Endodermal cell (in vitro differentiated cells): ENCODE results near the gene ENAM. TPM values are rescaled to one million over a fixed set of nuclear protein-coding genes. Genes with fewer than 3 reads are reported as not detected.
"Not testable (repeated sequence)": the region's sequence is repeated elsewhere in the genome, so short reads cannot be mapped to it uniquely, and the experiment has no call there.

Source experiments
- DNase-seq: peaks from one replicate; pipeline ENCODE4 v3.0.0-alpha.2; 2017
- H3K27ac ChIP-seq: 2 replicates; pipeline ENCODE4 v1.5.1; 2013; ENCODE audit warnings: mild to moderate bottlenecking, low read depth, low read length, moderate library complexity
- H3K27me3 ChIP-seq: 2 replicates; pipeline ENCODE4 v1.6.1; 2013; ENCODE audit warnings: mild to moderate bottlenecking, low read length, moderate library complexity; ENCODE audit not compliant: insufficient read depth, control insufficient read depth, poor library complexity, severe bottlenecking
- H3K36me3 ChIP-seq: 2 replicates; pipeline ENCODE4 v1.7.0; 2013; ENCODE audit warnings: mild to moderate bottlenecking, low read length, moderate library complexity; ENCODE audit not compliant: control insufficient read depth, insufficient read depth
- H3K4me1 ChIP-seq: one replicate; pipeline ENCODE4 v1.7.0; 2013; ENCODE audit warnings: low read length; ENCODE audit not compliant: control insufficient read depth, insufficient read depth
- H3K4me3 ChIP-seq: 2 replicates; pipeline ENCODE4 v1.5.1; 2013; ENCODE audit warnings: mild to moderate bottlenecking, low read length, moderate library complexity
- H3K9ac ChIP-seq: 2 replicates; pipeline ENCODE4 v1.6.1; 2013; ENCODE audit warnings: mild to moderate bottlenecking, low read length, moderate library complexity; ENCODE audit not compliant: poor library complexity, severe bottlenecking; ENCODE audit errors: extremely low read depth
- H3K9me3 ChIP-seq: 2 replicates; pipeline ENCODE4 v1.6.1; 2013; ENCODE audit warnings: mild to moderate bottlenecking, low read length, moderate library complexity; ENCODE audit not compliant: control insufficient read depth
- H3K27ac Mint-ChIP-seq: 2 replicates; pipeline ENCODE4 v1.8.0; 2020; ENCODE audit warnings: mixed read lengths
- H3K27me3 Mint-ChIP-seq: 2 replicates; pipeline ENCODE4 v1.8.0; 2021; ENCODE audit warnings: mild to moderate bottlenecking, mixed read lengths; ENCODE audit not compliant: insufficient read depth
- H3K36me3 Mint-ChIP-seq: 2 replicates; pipeline ENCODE4 v1.8.0; 2020; ENCODE audit warnings: low read depth, mixed read lengths
- H3K4me1 Mint-ChIP-seq: 2 replicates; pipeline ENCODE4 v1.8.0; 2020; ENCODE audit warnings: mixed read lengths
- H3K4me3 Mint-ChIP-seq: 2 replicates; pipeline ENCODE4 v1.8.0; 2020; ENCODE audit warnings: mild to moderate bottlenecking, moderate library complexity, mixed read lengths
- H3K9me3 Mint-ChIP-seq: 2 replicates; pipeline ENCODE4 v1.8.0; 2020; ENCODE audit warnings: mild to moderate bottlenecking, mixed read lengths
- CTCF ChIP-seq: fragments of 200-600 bp; sonication (generic); conservative IDR thresholded peaks from 2 replicates; pipeline ENCODE4 v1.5.0; 2021; ENCODE audit warnings: antibody characterized with exemption, mild to moderate bottlenecking
- WGBS, 2 experiments: methylation state at CpG; one replicate each; pipeline versions ENCODE4 v1.1.5 to v1.1.7; 2013; ENCODE audit warnings: missing lambda C conversion rate in 2 of 2, mixed read lengths in 1 of 2; ENCODE audit not compliant: insufficient coverage in 1 of 2, insufficient read length in 1 of 2; 5-methylcytosine and 5-hydroxymethylcytosine counted together
- total RNA-seq, 2 donors: library from RNA; stranded (reverse); fragmentation: NEBNext Ultra II Directional in 1 of 2; extraction: Animal tissue kit (Norgen Biotek cat#: 25700) in 1 of 2; gene quantifications; 2 replicates in 1 of 2; 3 replicates in 1 of 2; pipeline ENCODE4 v1.2.1, GENCODE V29; 2021

Gene ENAM
- total RNA-seq, 2 donors from 2014 or later = not detected

GRCh38 chr4:70687821-70688794 lies 59.6 kb downstream of the ENAM start, which contains the start of gene UTP3:
TSS of gene UTP3 (plus strand) at chr4:70688532. CDS start at chr4:70688678, 146 bp downstream.
- Histone ChIP-seq H3K4me3 (peak within 1 kb of the TSS; percentile 98), H3K27ac (peak within 1 kb of the TSS; percentile 91), H3K9me3 (no peaks in the 10 kb centered on the region), H3K36me3 (peaks cover 17% of the 10 kb centered on the region), H3K4me1 (no peaks in the 10 kb centered on the region), H3K27me3 (no peaks in the 10 kb centered on the region), H3K9ac (peak within 1 kb of the TSS; percentile 82)
- Mint-ChIP-seq H3K9me3 (no peaks in the 10 kb centered on the region), H3K4me1 (peaks cover 22% of the 10 kb centered on the region), H3K4me3 (peak within 1 kb of the TSS; percentile 98), H3K27me3 (peaks cover 7% of the 10 kb centered on the region), H3K27ac (peak within 1 kb of the TSS; percentile 99), H3K36me3 (peaks cover 17% of the 10 kb centered on the region)
- peak; percentile 99 for TF ChIP-seq CTCF
- peak; percentile 98 for DNase-seq
- WGBS, 2 experiments = 0 to 1% methylated on average over 48 to 70 of the region's 70 CpGs

- DNase-seq = peak; percentile 57
- no peaks in the 10 kb centered on the region for H3K9me3 ChIP-seq
These were observed 60.3 kb downstream of the ENAM start for GRCh38 chr4:70688795-70689231.

GRCh38 chr4:70691661-70692060 lies 63.1 kb downstream of the ENAM start:
- H3K4me1 Mint-ChIP-seq = peaks cover 22% of the 10 kb centered on the region
- no peak for TF ChIP-seq CTCF
- no peaks in the 10 kb centered on the region for H3K9me3 Mint-ChIP-seq

More at GRCh38 chr4:70688795-70689231, 60.3 kb downstream of the ENAM start:
- H3K4me1 ChIP-seq = no peaks in the 10 kb centered on the region
- Mint-ChIP-seq H3K4me3 (peak overlapping the region; percentile 98), H3K36me3 (peaks cover 17% of the 10 kb centered on the region), H3K9me3 (no peaks in the 10 kb centered on the region), H3K4me1 (peaks cover 22% of the 10 kb centered on the region), H3K27me3 (peaks cover 7% of the 10 kb centered on the region), H3K27ac (peak overlapping the region; percentile 99)
- peak overlapping the region; percentile 82 for H3K9ac ChIP-seq
- H3K27me3 ChIP-seq = no peaks in the 10 kb centered on the region
- peaks cover 17% of the 10 kb centered on the region for H3K36me3 ChIP-seq
- 0 to 1% methylated on average over 13 to 19 of the region's 19 CpGs for WGBS, 2 experiments
- TF ChIP-seq CTCF = no peak
- H3K4me3 ChIP-seq = peak overlapping the region; percentile 98
- H3K27ac ChIP-seq = peak overlapping the region; percentile 58

GRCh38 chr4:70694633-70695032 lies 66.1 kb downstream of the ENAM start:
- not testable (repeated sequence) for H3K9me3 ChIP-seq, DNase-seq, H3K9ac ChIP-seq, H3K9me3 Mint-ChIP-seq, H3K27ac ChIP-seq, H3K27ac Mint-ChIP-seq, H3K4me1 ChIP-seq, H3K4me3 Mint-ChIP-seq, H3K27me3 ChIP-seq, H3K27me3 Mint-ChIP-seq, H3K4me3 ChIP-seq
- H3K36me3 Mint-ChIP-seq = peaks cover 17% of the 10 kb centered on the region
- H3K4me1 Mint-ChIP-seq = peaks cover 14% of the 10 kb centered on the region
- H3K36me3 ChIP-seq = peaks cover 17% of the 10 kb centered on the region
- 92 to 96% methylated on average over 2 to 7 of the region's 7 CpGs for WGBS, 2 experiments

More at GRCh38 chr4:70691661-70692060, 63.1 kb downstream of the ENAM start:
- Histone ChIP-seq H3K4me3 (peak overlapping the region; percentile 50), H3K9me3 (no peaks in the 10 kb centered on the region), H3K9ac (no peak overlapping the region), H3K36me3 (peaks cover 17% of the 10 kb centered on the region), H3K27me3 (no peaks in the 10 kb centered on the region), H3K27ac (no peak overlapping the region), H3K4me1 (no peaks in the 10 kb centered on the region)
- 83 to 100% methylated on average over 1 of the region's 1 CpG for WGBS, 2 experiments
- Mint-ChIP-seq H3K36me3 (peaks cover 17% of the 10 kb centered on the region), H3K27ac (no peak overlapping the region), H3K27me3 (no peaks in the 10 kb centered on the region), H3K4me3 (no peak overlapping the region)
- DNase-seq = no peak
